HepG2 (cell line): ENCODE results near the gene TSPAN2. TPM values are rescaled to one million over a fixed set of nuclear protein-coding genes. Genes with fewer than 3 reads are reported as not detected.

ENCODE experiments used
- ATAC-seq: fragments of 200-7000 bp; cut with Tn5 transposase; 3 replicates; pipeline ENCODE4 v1.9.1; 2020; ENCODE audit warnings: mild to moderate bottlenecking, moderate library complexity
- BruUV-seq: library from RNA; stranded (reverse); fragments of 400-500 nt; replicated peaks from 2 replicates; lab custom pipeline; 2021; lab: Mats Ljungman, UMichigan
- CTCF ChIA-PET: fragments of 300-600 bp; formaldehyde crosslinking; extraction: SDS; loops from one replicate; lab custom pipeline; 2021; ENCODE audit warnings: low total read pairs, inconsistent platforms, low intra/inter-chr PET ratio; lab: Yijun Ruan, JAX
- POLR2A ChIA-PET: fragments of 350-600 bp; sonication (Branson Sonifier 250); formaldehyde crosslinking; loops from one replicate; lab custom pipeline; 2020; ENCODE audit warnings: antibody characterized with exemption, inconsistent platforms; lab: Yijun Ruan, JAX
- DNase-seq: peaks from one replicate; pipeline ENCODE4 v3.0.0-alpha.2; 2015; ENCODE audit warnings: low spot score
- FAIRE-seq: peaks from 3 replicates; lab custom pipeline; 2011; peaks lifted over from hg19 to GRCh38; lab: Jason Lieb, UNC
- H2AFZ ChIP-seq: one replicate; pipeline ENCODE4 v1.6.1; 2011; ENCODE audit warnings: low read length, inconsistent platforms
- H3K27ac ChIP-seq: fragments of 300-600 bp; 3 replicates; pipeline ENCODE4 v1.8.0; 2011; ENCODE audit warnings: mixed run types, mild to moderate bottlenecking, mixed read lengths, low read length, inconsistent platforms; ENCODE audit not compliant: insufficient read depth; ENCODE audit errors: extremely low read length
- H3K27me3 ChIP-seq, 2 experiments: fragments of 200-600 bp in 1 of 2; 2 replicates in 1 of 2; 3 replicates in 1 of 2; pipeline versions ENCODE4 v1.6.0 to v1.8.0; 2011; ENCODE audit warnings: low read length in 2 of 2, mild to moderate bottlenecking in 2 of 2, moderate library complexity in 2 of 2, inconsistent platforms in 1 of 2; ENCODE audit not compliant: insufficient read depth in 2 of 2, control insufficient read depth in 1 of 2
- H3K36me3 ChIP-seq, 2 experiments: fragments of 200-600 bp in 1 of 2; replicated peaks in 1 of 2; 2 replicates in 1 of 2; 3 replicates in 1 of 2; pipeline versions ENCODE4 v1.5.1 to v1.8.0; 2011; ENCODE audit warnings: low read length in 2 of 2, inconsistent platforms in 1 of 2; ENCODE audit not compliant: insufficient read depth in 2 of 2, control insufficient read depth in 1 of 2
- H3K4me1 ChIP-seq: 2 replicates; pipeline ENCODE4 v1.5.1; 2012; ENCODE audit warnings: low read length, inconsistent platforms; ENCODE audit not compliant: insufficient read depth
- H3K4me2 ChIP-seq: 2 replicates; pipeline ENCODE4 v1.6.0; 2011; ENCODE audit warnings: low read depth, low read length, inconsistent platforms
- H3K4me3 ChIP-seq, 3 experiments: fragments of 200-600 bp in 1 of 3; sonication (generic), shearing (Covaris generic) in 1 of 3; replicated peaks in 1 of 3; 2 replicates each; pipeline ENCODE4 v1.5.1; 2011 to 2016; ENCODE audit warnings: low read length in 3 of 3, inconsistent platforms in 2 of 3, low read depth in 2 of 3, mild to moderate bottlenecking in 2 of 3, control low read depth in 1 of 3, mixed read lengths in 1 of 3; ENCODE audit not compliant: insufficient read depth in 1 of 3
- H3K79me2 ChIP-seq: one replicate; pipeline ENCODE4 v1.6.1; 2011; ENCODE audit warnings: low read length, inconsistent platforms; ENCODE audit not compliant: insufficient read depth
- H3K9ac ChIP-seq: 2 replicates; pipeline ENCODE4 v1.6.0; 2011; ENCODE audit warnings: mild to moderate bottlenecking, low read depth, low read length, inconsistent platforms; ENCODE audit not compliant: insufficient read depth
- H3K9me3 ChIP-seq: 2 replicates; pipeline ENCODE4 v1.5.1; 2012; ENCODE audit warnings: mild to moderate bottlenecking, low read length
- H4K20me1 ChIP-seq: 2 replicates; pipeline ENCODE4 v1.6.0; 2011; ENCODE audit warnings: inconsistent platforms, mild to moderate bottlenecking, low read length, moderate library complexity; ENCODE audit not compliant: insufficient read depth
- CCDC6 ChIP-seq: sonication (generic); formaldehyde crosslinking; IDR thresholded peaks from 2 replicates; pipeline ENCODE4 v1.8.1; 2022; ENCODE audit warnings: mild to moderate bottlenecking, missing genetic modification reagents, moderate library complexity
- GATA4 ChIP-seq: sonication (generic); IDR thresholded peaks from 2 replicates; pipeline ENCODE4 v1.6.1; 2016; ENCODE audit warnings: antibody characterized with exemption, low read depth, borderline replicate concordance
- HNF4A ChIP-seq: sonication (generic); formaldehyde crosslinking; IDR thresholded peaks from 2 replicates; pipeline ENCODE4 v1.4.0; 2020; ENCODE audit warnings: missing genetic modification reagents
- MYC ChIP-seq: sonication (generic); formaldehyde crosslinking; IDR thresholded peaks from 2 replicates; pipeline ENCODE4 v1.9.0; 2021; ENCODE audit warnings: missing genetic modification reagents, borderline replicate concordance
- NAIF1 ChIP-seq: sonication (generic); formaldehyde crosslinking; IDR thresholded peaks from 2 replicates; pipeline ENCODE4 v1.5.0; 2020; ENCODE audit warnings: mild to moderate bottlenecking, missing genetic modification reagents, borderline replicate concordance
- NCOA1 ChIP-seq: sonication (generic); formaldehyde crosslinking; IDR thresholded peaks from 2 replicates; pipeline ENCODE4 v1.9.0; 2021; ENCODE audit warnings: missing genetic modification reagents
- PAWR ChIP-seq: sonication (generic); formaldehyde crosslinking; IDR thresholded peaks from 2 replicates; pipeline ENCODE4 v1.4.0; 2020; ENCODE audit warnings: missing genetic modification reagents, mild to moderate bottlenecking, borderline replicate concordance
- PLRG1 ChIP-seq: fragments of 450-650 bp; conservative IDR thresholded peaks from 2 replicates; pipeline ENCODE4 v1.6.1; 2016
- TOE1 ChIP-seq: sonication (generic); formaldehyde crosslinking; IDR thresholded peaks from 2 replicates; pipeline ENCODE4 v1.4.0; 2020; ENCODE audit warnings: mild to moderate bottlenecking, missing genetic modification reagents
- ZC3H13 ChIP-seq: sonication (generic); formaldehyde crosslinking; IDR thresholded peaks from 2 replicates; pipeline ENCODE4 v1.8.1; 2023; ENCODE audit warnings: mild to moderate bottlenecking, missing genetic modification reagents, moderate library complexity
- ZNF30 ChIP-seq: sonication (generic); formaldehyde crosslinking; IDR thresholded peaks from 2 replicates; pipeline ENCODE4 v1.5.0; 2020; ENCODE audit warnings: mild to moderate bottlenecking, missing genetic modification reagents
- ZNF660 ChIP-seq: sonication (generic); formaldehyde crosslinking; IDR thresholded peaks from 2 replicates; pipeline ENCODE4 v1.5.1; 2020; ENCODE audit warnings: mild to moderate bottlenecking, low read depth, missing genetic modification reagents, borderline replicate concordance
- ZNF790 ChIP-seq: sonication (generic); formaldehyde crosslinking; IDR thresholded peaks from 2 replicates; pipeline ENCODE4 v1.8.0; 2022; ENCODE audit warnings: missing genetic modification reagents, mild to moderate bottlenecking, borderline replicate concordance
- WGBS: methylation state at CpG from one replicate; pipeline ENCODE4 v1.1.6; 2017; ENCODE audit warnings: low lambda C conversion rate; 5-methylcytosine and 5-hydroxymethylcytosine counted together
- in situ Hi-C: cut with HindIII; loops from 2 replicates; pipeline ENCODE4 v1.10.0; 2017; ENCODE audit warnings: low pct_unique_long_range_greater_than_20kb; ENCODE audit not compliant: extremely low pct_ligation_motif_present
- intact Hi-C: fragments of 100-400 bp; cut with micrococcal nuclease; formaldehyde crosslinking; loops from one replicate; pipeline ENCODE4 v1.10.0; 2022; ENCODE audit not compliant: unreplicated experiment
- polyA plus RNA-seq, 8 experiments: library from polyadenylated mRNA; depleted of rRNA in 3 of 8; stranded (reverse) in 7 of 8; unstranded in 1 of 8; fragments of >200 nt; fragmentation: Illumina TruSeq in 4 of 8; extraction: Trizol in 4 of 8; gene quantifications; 2 replicates each; pipeline versions ENCODE4 v1.2.1 to v1.2.3, GENCODE V29; 2011 to 2016; ENCODE audit warnings: low read depth in 4 of 8, missing spikeins in 1 of 8, mixed read lengths in 1 of 8; ENCODE audit not compliant: insufficient read depth in 1 of 8
- total RNA-seq, 5 experiments: library from RNA; depleted of rRNA; stranded (reverse); fragments of >200 nt; fragmentation: Illumina TruSeq; extraction: Trizol; gene quantifications; 2 replicates each; pipeline ENCODE4 v1.2.3, GENCODE V29; 2016; ENCODE audit warnings: low read depth in 1 of 5
- TF ChIP-seq, protein P1 (sequence below): sonication (generic); formaldehyde crosslinking; IDR thresholded peaks from 2 replicates; pipeline ENCODE4 v1.5.1; 2020; ENCODE audit warnings: missing genetic modification reagents, mild to moderate bottlenecking, borderline replicate concordance

The TSPAN2 gene
- total and polyA plus RNA-seq, 2 of the 13 experiments (the other 11 are each of a cell fraction or from before 2014, with no cell fraction given): not detected

DNA sequence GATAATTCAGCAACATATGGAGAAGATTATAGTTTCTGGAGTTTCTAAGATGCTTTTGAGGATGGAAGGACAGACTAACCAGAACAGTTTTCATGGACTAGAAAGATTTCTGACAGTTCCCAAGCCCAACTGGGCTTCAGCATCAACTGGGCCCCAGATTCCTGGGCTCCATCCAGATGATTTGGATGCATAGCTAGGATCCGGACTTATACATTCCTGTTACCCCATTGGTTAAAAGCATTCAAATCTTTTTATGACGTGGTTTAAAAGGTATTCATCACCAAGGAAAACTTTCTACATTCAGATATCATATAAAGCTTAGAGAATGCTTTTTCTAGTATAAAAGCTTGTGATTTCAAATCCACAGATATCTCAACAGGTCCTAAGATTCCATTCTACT, 30.0 kb downstream of the TSPAN2 start:
- Histone ChIP-seq H4K20me1 (no peaks in the 10 kb centered on the region), H3K4me3 (no peak overlapping the region), H3K9me3 (no peaks in the 10 kb centered on the region), H3K9ac (no peak overlapping the region), H3K79me2 (no peaks in the 10 kb centered on the region), H3K36me3 (no peaks in the 10 kb centered on the region), H3K27ac (no peak overlapping the region), H2AFZ (no peak overlapping the region), H3K4me2 (no peak overlapping the region), H3K27me3 (0 out of 5 replicates have a peak, but pooled peaks cover 0 to 3% of the 10 kb centered on the region in 2 experiments), H3K4me1 (no peaks in the 10 kb centered on the region)
- ATAC-seq: no peak
- no peak for FAIRE-seq
- intact Hi-C loops (no loop called here), in situ Hi-C loops (no loop called here)
- WGBS: 23% methylated on average over 2 of the region's 2 CpGs
- ChIA-PET CTCF (no interaction called here), POLR2A (no interaction called here)
- TF ChIP-seq NCOA1 (CRISPR knock-in tag) (no peak), ZNF660 (CRISPR knock-in tag) (no peak), PLRG1 (no peak), TOE1 (CRISPR knock-in tag) (no peak), MYC (CRISPR knock-in tag) (no peak), GATA4 (no peak), ZNF790 (CRISPR knock-in tag) (no peak), ZC3H13 (CRISPR knock-in tag) (no peak), HNF4A (CRISPR knock-in tag) (no peak), PAWR (no peak), CCDC6 (CRISPR knock-in tag) (no peak), ZNF30 (CRISPR knock-in tag) (no peak), NAIF1 (no peak)
- TF ChIP-seq, protein P1, sequence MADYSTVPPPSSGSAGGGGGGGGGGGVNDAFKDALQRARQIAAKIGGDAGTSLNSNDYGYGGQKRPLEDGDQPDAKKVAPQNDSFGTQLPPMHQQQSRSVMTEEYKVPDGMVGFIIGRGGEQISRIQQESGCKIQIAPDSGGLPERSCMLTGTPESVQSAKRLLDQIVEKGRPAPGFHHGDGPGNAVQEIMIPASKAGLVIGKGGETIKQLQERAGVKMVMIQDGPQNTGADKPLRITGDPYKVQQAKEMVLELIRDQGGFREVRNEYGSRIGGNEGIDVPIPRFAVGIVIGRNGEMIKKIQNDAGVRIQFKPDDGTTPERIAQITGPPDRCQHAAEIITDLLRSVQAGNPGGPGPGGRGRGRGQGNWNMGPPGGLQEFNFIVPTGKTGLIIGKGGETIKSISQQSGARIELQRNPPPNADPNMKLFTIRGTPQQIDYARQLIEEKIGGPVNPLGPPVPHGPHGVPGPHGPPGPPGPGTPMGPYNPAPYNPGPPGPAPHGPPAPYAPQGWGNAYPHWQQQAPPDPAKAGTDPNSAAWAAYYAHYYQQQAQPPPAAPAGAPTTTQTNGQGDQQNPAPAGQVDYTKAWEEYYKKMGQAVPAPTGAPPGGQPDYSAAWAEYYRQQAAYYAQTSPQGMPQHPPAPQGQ: no peak
- no TSS peak for BruUV-seq
- DNase-seq: no peak
